Lung (tissue), 12 donors: ENCODE data around the gene CELA1. TPM values are rescaled to one million over a fixed set of nuclear protein-coding genes. Genes with fewer than 3 reads are reported as not detected.
A peak's percentile ranks its signal among the peaks of the same experiment; 100 is the strongest.

Experiments
- ATAC-seq: fragments of 200-7000 bp; cut with Tn5 transposase; one replicate; pipeline ENCODE4 v1.9.1; 2020; ENCODE audit warnings: moderate number of reproducible peaks; ENCODE audit not compliant: insufficient read depth, low FRiP score
- DNase-seq, 3 donors: peaks; one replicate each; pipeline ENCODE4 v3.0.0-alpha.2; 2013 to 2017
- H3K27ac ChIP-seq, 2 donors: one replicate each; pipeline ENCODE4 v1.5.1; 2013; ENCODE audit warnings: mild to moderate bottlenecking in 2 of 2, moderate library complexity in 2 of 2, control low read depth in 1 of 2, inconsistent platforms in 1 of 2, low read depth in 1 of 2, low read length in 1 of 2
- H3K27me3 ChIP-seq, 3 donors: one replicate each; pipeline ENCODE4 v1.5.1; 2013; ENCODE audit warnings: low read length in 2 of 3; ENCODE audit not compliant: control insufficient read depth in 3 of 3, insufficient read depth in 3 of 3
- H3K36me3 ChIP-seq, 4 donors: one replicate each; pipeline ENCODE4 v1.5.1; 2013; ENCODE audit warnings: low read length in 4 of 4, mild to moderate bottlenecking in 1 of 4, moderate library complexity in 1 of 4; ENCODE audit not compliant: control insufficient read depth in 4 of 4, insufficient read depth in 4 of 4
- H3K4me1 ChIP-seq, 5 donors: one replicate each; pipeline ENCODE4 v1.5.1; 2013; ENCODE audit warnings: low read length in 5 of 5, mild to moderate bottlenecking in 2 of 5, moderate library complexity in 1 of 5; ENCODE audit not compliant: control insufficient read depth in 5 of 5, insufficient read depth in 5 of 5
- H3K4me3 ChIP-seq: one replicate; pipeline ENCODE4 v1.5.1; 2013; ENCODE audit warnings: mild to moderate bottlenecking, control low read depth, moderate library complexity
- H3K9ac ChIP-seq, 2 donors: one replicate each; pipeline ENCODE4 v1.5.1; 2013; ENCODE audit warnings: low read length in 2 of 2, control low read depth in 1 of 2; ENCODE audit not compliant: insufficient read depth in 1 of 2
- H3K9me3 ChIP-seq, 4 donors: one replicate each; pipeline ENCODE4 v1.5.1; 2013; ENCODE audit warnings: low read length in 3 of 4, mild to moderate bottlenecking in 1 of 4, moderate library complexity in 1 of 4; ENCODE audit not compliant: control insufficient read depth in 4 of 4, insufficient read depth in 3 of 4
- CTCF ChIP-seq: IDR thresholded peaks from 2 replicates; pipeline ENCODE4 v1.5.1; 2012; ENCODE audit warnings: mild to moderate bottlenecking; ENCODE audit errors: control extremely low read depth, extremely low read depth
- WGBS, 2 donors: extraction: QIAGEN DNeasy Blood & Tissue Kit; methylation state at CpG; one replicate each; pipeline ENCODE4 v1.1.7; 2013; 5-methylcytosine and 5-hydroxymethylcytosine counted together
- polyA plus RNA-seq, 2 donors: library from polyadenylated mRNA; stranded (reverse); fragments of 200-250 nt; gene quantifications; one replicate each; pipeline ENCODE4 v1.2.1, GENCODE V29; 2013
- total RNA-seq, 2 donors: library from RNA; depleted of rRNA in 1 of 2; stranded (reverse); fragments of >200 nt in 1 of 2; gene quantifications; one replicate each; pipeline ENCODE4 v1.2.1, GENCODE V29; 2014 to 2021
- donor health status: control.
- donor health status: control.
- donor health status: Bipolar disorder and iron deficiency.
- donor health status: healthy.
- donor health status: DM: yes; HTN: yes; CAD: no.

CELA1 gene
- total and polyA plus RNA-seq, 4 donors: 0.05 TPM; not detected in 3

GRCh38 chr12:51358496-51358895 is 12.0 kb upstream of the CELA1 start:
- Histone ChIP-seq H3K4me3 (no peak overlapping the region), H3K9ac (no peak overlapping the region), H3K36me3 (no peaks in the 10 kb centered on the region), H3K4me1 (no peaks in the 10 kb centered on the region), H3K9me3 (peaks cover 0 to 4% (median 0%) of the 10 kb centered on the region in 4 donors), H3K27me3 (no peaks in the 10 kb centered on the region), H3K27ac (no peak overlapping the region)
- no peak for DNase-seq
- ATAC-seq: no peak
- 94 to 97% methylated on average over 8 of the region's 8 CpGs for WGBS, 2 donors
- TF ChIP-seq CTCF: no peak

- no peak for ATAC-seq
- TF ChIP-seq CTCF: no peak
- no peaks in the 10 kb centered on the region for H3K36me3 ChIP-seq
Observed at GRCh38 chr12:51357374-51358047, 11.0 kb upstream of the CELA1 start.

GRCh38 chr12:51351913-51352532 is 5.5 kb upstream of the CELA1 start:
- no peaks in the 10 kb centered on the region for H3K4me1 ChIP-seq
- no peaks in the 10 kb centered on the region for H3K36me3 ChIP-seq
- no peaks in the 10 kb centered on the region for H3K27me3 ChIP-seq
- peak; percentile 14 for TF ChIP-seq CTCF
- ATAC-seq (peak; percentile 34), DNase-seq (peak; percentile 37 to 52 (median 51))
- no peak overlapping the region for H3K9ac ChIP-seq
- H3K4me3 ChIP-seq: no peak overlapping the region
- WGBS, 2 donors: 51 to 57% methylated on average over 11 of the region's 11 CpGs
- H3K27ac ChIP-seq: no peak overlapping the region
- H3K9me3 ChIP-seq: peaks cover 0 to 1% (median 0%) of the 10 kb centered on the region in 4 donors

More at GRCh38 chr12:51357374-51358047, 11.0 kb upstream of the CELA1 start:
- Histone ChIP-seq H3K27ac (no peak overlapping the region), H3K9ac (no peak overlapping the region), H3K4me3 (no peak overlapping the region), H3K4me1 (no peaks in the 10 kb centered on the region), H3K27me3 (no peaks in the 10 kb centered on the region), H3K9me3 (peaks cover 0 to 4% (median 0%) of the 10 kb centered on the region in 4 donors)
- no peak for DNase-seq
- 71 to 77% methylated on average over 10 of the region's 10 CpGs for WGBS, 2 donors
